Effector CD4-positive, alpha-beta T cell (primary cell): ENCODE measurements around the gene SEPTIN6.

Experiments
- DNase-seq: peaks from one replicate; pipeline ENCODE4 v3.0.0-alpha.2; 2020

Gene SEPTIN6

DNA sequence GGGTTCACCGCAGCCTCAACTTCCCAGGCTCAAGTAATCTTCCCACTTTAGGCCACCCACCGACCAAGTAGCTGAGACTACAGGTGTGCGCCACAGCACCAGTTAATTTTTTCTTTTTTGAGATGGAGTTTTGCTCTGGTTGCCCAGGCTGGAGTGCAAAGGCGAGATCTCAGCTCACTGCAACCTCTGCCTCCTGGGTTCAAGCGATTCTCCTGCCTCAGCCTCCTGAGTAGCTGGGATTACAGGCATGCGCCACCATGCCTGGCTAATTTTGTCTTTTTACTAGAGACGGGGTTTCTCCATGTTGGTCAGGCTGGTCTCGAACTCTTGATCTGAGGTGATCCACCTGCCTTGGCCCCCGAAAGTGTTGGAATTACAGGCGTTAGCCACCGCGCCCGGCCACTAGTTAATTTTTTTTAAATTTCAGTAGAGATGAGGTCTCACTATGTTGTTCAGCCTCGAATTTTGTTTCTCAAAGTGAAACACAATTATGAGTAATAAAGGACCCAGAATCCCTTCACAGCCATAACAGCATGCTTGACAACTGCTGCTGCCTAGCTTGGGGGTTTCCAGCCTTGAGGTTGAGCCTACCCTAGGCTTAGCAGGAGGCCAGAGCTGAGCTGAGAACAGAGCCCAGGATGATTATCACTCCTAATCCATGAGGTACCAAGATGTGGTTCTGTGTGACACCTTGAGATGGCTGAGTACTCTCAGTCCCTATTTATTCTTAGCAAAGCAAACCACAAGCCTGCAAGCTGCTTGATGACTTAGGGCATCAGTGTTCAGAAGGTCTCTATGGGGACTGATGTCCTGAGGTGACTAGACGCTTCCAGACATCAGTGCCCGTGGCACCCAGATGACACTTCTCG, 45.2 kb downstream of the SEPTIN6 start:
- peak; percentile 58 for DNase-seq

DNA sequence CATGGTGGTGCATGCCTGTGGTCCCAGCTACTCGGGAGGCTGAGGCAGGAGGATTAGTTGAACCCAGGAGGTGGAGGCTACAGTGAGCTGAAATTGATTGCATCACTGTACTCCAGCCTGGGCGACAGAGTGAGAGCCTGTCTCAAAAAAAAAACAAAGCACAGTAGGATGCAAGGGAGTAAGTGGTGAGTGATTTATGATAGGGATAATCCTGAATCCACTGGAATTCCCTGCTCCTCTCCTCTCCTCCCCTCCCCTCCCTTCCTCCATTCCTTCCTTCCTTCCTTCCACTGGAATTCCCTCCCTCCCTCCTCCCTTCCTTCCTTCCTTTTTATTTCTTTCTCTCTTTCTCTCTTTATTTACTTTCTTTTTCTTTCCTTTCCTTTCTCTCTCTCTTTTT, 45.9 kb downstream of the SEPTIN6 start:
- DNase-seq: no peak

- no peak for DNase-seq
Measured at GRCh38 chrX:119646515-119646914, 46.5 kb downstream of the SEPTIN6 start.

DNA sequence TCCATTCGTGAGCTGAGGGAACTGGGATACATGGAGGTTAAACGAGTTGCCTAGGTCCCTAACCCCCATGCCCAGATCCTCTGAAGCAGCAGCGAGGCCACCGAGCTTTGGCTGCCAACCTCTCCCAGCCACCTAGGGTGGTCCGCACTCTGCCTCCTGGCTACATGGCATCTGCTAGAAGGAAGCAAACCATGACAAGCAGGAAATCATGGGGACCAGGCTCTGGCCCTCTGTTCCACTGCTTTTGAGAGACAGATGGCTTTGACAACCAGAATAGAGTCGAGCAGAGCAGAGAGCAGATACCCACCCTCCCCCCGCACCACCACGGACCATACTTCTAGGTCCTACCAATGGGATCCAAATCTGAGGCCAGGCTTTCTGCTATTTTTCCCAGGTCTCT, 49.3 kb downstream of the SEPTIN6 start:
- no peak for DNase-seq
